ENCODE results near the gene GGNBP2.
A peak's percentile ranks its signal among the peaks of the same experiment; 100 is the strongest.
"Not testable (repeated sequence)": the region's sequence is repeated elsewhere in the genome, so short reads cannot be mapped to it uniquely, and the experiment has no call there.

The GGNBP2 gene

GRCh38 chr17:36594626-36595401, 50.1 kb downstream of the GGNBP2 start:
- Mint-ChIP-seq H3K9me3 (no peaks in the 10 kb centered on the region), H3K27me3 (peaks cover 17% of the 10 kb centered on the region), H3K4me3 (no peak overlapping the region), H3K4me1 (ENCODE audit: low read depth) (peaks cover 27% of the 10 kb centered on the region), H3K36me3 (ENCODE audit: low read depth) (peaks cover 6% of the 10 kb centered on the region), H3K27ac (no peak overlapping the region)
- intact Hi-C loops (cut with micrococcal nuclease): loop anchor here (5.0 kb wide), 1 partner anchor 48 kb away; no protein-coding TSS in a partner anchor

- H3K27ac Mint-ChIP-seq: no peak overlapping the region
- H3K4me3 Mint-ChIP-seq: no peak overlapping the region
- peaks cover 16% of the 10 kb centered on the region for H3K27me3 Mint-ChIP-seq
- H3K4me1 Mint-ChIP-seq (ENCODE audit: low read depth): peaks cover 34% of the 10 kb centered on the region
- intact Hi-C loops (cut with micrococcal nuclease): no loop called here
- no peaks in the 10 kb centered on the region for H3K9me3 Mint-ChIP-seq
- H3K36me3 Mint-ChIP-seq (ENCODE audit: low read depth): peaks cover 9% of the 10 kb centered on the region
These were observed 52.5 kb downstream of the GGNBP2 start for GRCh38 chr17:36597226-36597625.

- Mint-ChIP-seq H3K9me3 (no peaks in the 10 kb centered on the region), H3K27me3 (peaks cover 7% of the 10 kb centered on the region)
These were observed 53.4 kb downstream of the GGNBP2 start for GRCh38 chr17:36597866-36598777.

GRCh38 chr17:36598951-36599401, 54.3 kb downstream of the GGNBP2 start:
- Mint-ChIP-seq H3K4me3 (no peak overlapping the region), H3K27ac (no peak overlapping the region), H3K4me1 (ENCODE audit: low read depth) (peaks cover 31% of the 10 kb centered on the region), H3K27me3 (peaks cover 1% of the 10 kb centered on the region), H3K9me3 (no peaks in the 10 kb centered on the region), H3K36me3 (ENCODE audit: low read depth) (peaks cover 13% of the 10 kb centered on the region)
- intact Hi-C loops (cut with micrococcal nuclease): no loop called here

More at GRCh38 chr17:36597866-36598777, 53.4 kb downstream of the GGNBP2 start:
- no peak overlapping the region for H3K4me3 Mint-ChIP-seq
- intact Hi-C loops (cut with micrococcal nuclease): no loop called here
- H3K4me1 Mint-ChIP-seq (ENCODE audit: low read depth): peaks cover 32% of the 10 kb centered on the region
- H3K36me3 Mint-ChIP-seq (ENCODE audit: low read depth): peaks cover 11% of the 10 kb centered on the region
- no peak overlapping the region for H3K27ac Mint-ChIP-seq

- intact Hi-C loops (cut with micrococcal nuclease): loop anchor here (10.0 kb wide), 1 partner anchor 635 kb away; no protein-coding TSS in a partner anchor
- Mint-ChIP-seq H3K36me3 (ENCODE audit: low read depth) (peaks cover 20% of the 10 kb centered on the region), H3K4me1 (ENCODE audit: low read depth) (peaks cover 34% of the 10 kb centered on the region), H3K9me3 (no peaks in the 10 kb centered on the region), H3K4me3 (no peak overlapping the region), H3K27ac (no peak overlapping the region), H3K27me3 (no peaks in the 10 kb centered on the region)
These were observed 55.0 kb downstream of the GGNBP2 start for GRCh38 chr17:36599546-36600250.

GRCh38 chr17:36600465-36600864, 55.7 kb downstream of the GGNBP2 start:
- intact Hi-C loops (cut with micrococcal nuclease): loop anchor here (10.0 kb wide), 1 partner anchor 634 kb away; no protein-coding TSS in a partner anchor
- Mint-ChIP-seq H3K27me3 (no peaks in the 10 kb centered on the region), H3K4me3 (peak overlapping the region; percentile 83), H3K9me3 (no peaks in the 10 kb centered on the region), H3K36me3 (ENCODE audit: low read depth) (peaks cover 27% of the 10 kb centered on the region), H3K27ac (peak overlapping the region; percentile 85), H3K4me1 (ENCODE audit: low read depth) (peaks cover 41% of the 10 kb centered on the region)

- peak overlapping the region; percentile 83 for H3K4me3 Mint-ChIP-seq
- intact Hi-C loops (cut with micrococcal nuclease): loop anchor here (1.0 to 10.0 kb wide), 2 partner anchors 9 to 634 kb away; no protein-coding TSS in a partner anchor
- peak overlapping the region; percentile 85 for H3K27ac Mint-ChIP-seq
- H3K4me1 Mint-ChIP-seq (ENCODE audit: low read depth): peaks cover 45% of the 10 kb centered on the region
- no peaks in the 10 kb centered on the region for H3K27me3 Mint-ChIP-seq
- no peaks in the 10 kb centered on the region for H3K9me3 Mint-ChIP-seq
- H3K36me3 Mint-ChIP-seq (ENCODE audit: low read depth): peaks cover 32% of the 10 kb centered on the region
These were observed 56.2 kb downstream of the GGNBP2 start for GRCh38 chr17:36600936-36601302.

GRCh38 chr17:36601303-36602029, 56.7 kb downstream of the GGNBP2 start, which contains the start of gene MRM1:
Gene MRM1, plus strand, starts transcription at chr17:36601583. Its CDS starts 228 bp downstream, at chr17:36601811.
- Mint-ChIP-seq H3K4me3 (peak within 1 kb of the TSS; percentile 83), H3K9me3 (no peaks in the 10 kb centered on the region), H3K27me3 (no peaks in the 10 kb centered on the region), H3K27ac (peak within 1 kb of the TSS; percentile 85), H3K4me1 (ENCODE audit: low read depth) (peaks cover 48% of the 10 kb centered on the region), H3K36me3 (ENCODE audit: low read depth) (peaks cover 35% of the 10 kb centered on the region)
- intact Hi-C loops (cut with micrococcal nuclease): loop anchor here (1.0 to 10.0 kb wide), 2 partner anchors 9 to 633 kb away; no protein-coding TSS in a partner anchor

- intact Hi-C loops (cut with micrococcal nuclease): loop anchor here (10.0 kb wide), 1 partner anchor 633 kb away; no protein-coding TSS in a partner anchor
- peak overlapping the region; percentile 83 for H3K4me3 Mint-ChIP-seq
- H3K36me3 Mint-ChIP-seq (ENCODE audit: low read depth): peaks cover 35% of the 10 kb centered on the region
- H3K27ac Mint-ChIP-seq: peak overlapping the region; percentile 85
- H3K9me3 Mint-ChIP-seq: no peaks in the 10 kb centered on the region
- no peaks in the 10 kb centered on the region for H3K27me3 Mint-ChIP-seq
- H3K4me1 Mint-ChIP-seq (ENCODE audit: low read depth): peaks cover 48% of the 10 kb centered on the region
These were observed 57.5 kb downstream of the GGNBP2 start for GRCh38 chr17:36602030-36602748.

GRCh38 chr17:36602924-36603384, 58.2 kb downstream of the GGNBP2 start:
- intact Hi-C loops (cut with micrococcal nuclease): loop anchor here (10.0 kb wide), 1 partner anchor 632 kb away; no protein-coding TSS in a partner anchor
- Mint-ChIP-seq H3K27me3 (no peaks in the 10 kb centered on the region), H3K4me1 (ENCODE audit: low read depth) (peaks cover 54% of the 10 kb centered on the region), H3K27ac (no peak overlapping the region), H3K4me3 (peak overlapping the region; percentile 83), H3K9me3 (no peaks in the 10 kb centered on the region), H3K36me3 (ENCODE audit: low read depth) (peaks cover 40% of the 10 kb centered on the region)

- H3K27ac Mint-ChIP-seq, H3K9me3 Mint-ChIP-seq, H3K27me3 Mint-ChIP-seq, H3K4me3 Mint-ChIP-seq: not testable (repeated sequence)
- peaks cover 67% of the 10 kb centered on the region for H3K4me1 Mint-ChIP-seq (ENCODE audit: low read depth)
- peaks cover 42% of the 10 kb centered on the region for H3K36me3 Mint-ChIP-seq (ENCODE audit: low read depth)
- intact Hi-C loops (cut with micrococcal nuclease): loop anchor here (10.0 kb wide), 1 partner anchor 630 kb away; no protein-coding TSS in a partner anchor
These were observed 60.3 kb downstream of the GGNBP2 start for GRCh38 chr17:36605028-36605427.

GRCh38 chr17:36608280-36608679, 63.6 kb downstream of the GGNBP2 start:
- intact Hi-C loops (cut with micrococcal nuclease): loop anchor here (10.0 kb wide), 1 partner anchor 627 kb away; no protein-coding TSS in a partner anchor
- H3K4me3 Mint-ChIP-seq: no peak overlapping the region

More at GRCh38 chr17:36608280-36608679, 63.6 kb downstream of the GGNBP2 start:
- no peaks in the 10 kb centered on the region for H3K27me3 Mint-ChIP-seq
- H3K4me1 Mint-ChIP-seq (ENCODE audit: low read depth): peaks cover 45% of the 10 kb centered on the region
- H3K9me3 Mint-ChIP-seq: no peaks in the 10 kb centered on the region
- peaks cover 31% of the 10 kb centered on the region for H3K36me3 Mint-ChIP-seq (ENCODE audit: low read depth)
- H3K27ac Mint-ChIP-seq: no peak overlapping the region
